ENCODE results near the gene ZCCHC14. TPM values are rescaled to one million over a fixed set of nuclear protein-coding genes. Genes with fewer than 3 reads are reported as not detected.

Gene ZCCHC14
- polyA plus RNA-seq, 2 of the 4 experiments (the other 2 are of a cell fraction), result 3.8 to 7.3 TPM

DNA sequence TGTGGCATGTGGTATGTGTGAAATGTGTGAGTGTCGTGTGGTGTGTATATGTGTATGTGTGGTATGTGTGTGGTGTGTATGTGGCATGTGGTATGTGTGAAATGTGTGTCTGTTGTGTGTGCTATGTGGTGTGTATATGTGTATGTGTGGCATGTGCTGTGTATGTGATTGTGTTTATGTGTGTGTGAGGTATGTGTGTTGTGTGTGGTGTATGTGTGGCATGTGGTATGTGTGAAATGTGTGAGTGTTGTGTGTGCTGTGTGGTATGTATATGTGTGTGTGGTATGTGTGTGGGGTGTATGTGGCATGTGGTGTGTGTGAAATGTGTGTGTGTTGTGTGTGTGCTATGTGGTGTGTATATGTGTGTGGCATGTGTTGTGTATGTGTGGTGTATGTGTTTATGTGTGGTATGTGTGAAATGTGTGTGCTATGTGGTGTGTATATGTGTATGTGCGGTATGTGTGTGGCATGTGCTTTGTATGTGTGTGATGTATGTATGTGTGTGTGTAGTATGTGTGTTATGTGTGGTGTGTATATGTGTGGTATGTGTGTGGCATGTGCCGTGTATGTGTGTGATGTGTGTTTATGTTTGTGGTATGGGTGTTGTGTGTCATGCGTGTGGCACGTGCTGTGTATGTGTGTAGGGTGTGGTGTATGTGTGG is 9.6 kb upstream of the ZCCHC14 start (continued):
- TF ChIP-seq, protein P1, sequence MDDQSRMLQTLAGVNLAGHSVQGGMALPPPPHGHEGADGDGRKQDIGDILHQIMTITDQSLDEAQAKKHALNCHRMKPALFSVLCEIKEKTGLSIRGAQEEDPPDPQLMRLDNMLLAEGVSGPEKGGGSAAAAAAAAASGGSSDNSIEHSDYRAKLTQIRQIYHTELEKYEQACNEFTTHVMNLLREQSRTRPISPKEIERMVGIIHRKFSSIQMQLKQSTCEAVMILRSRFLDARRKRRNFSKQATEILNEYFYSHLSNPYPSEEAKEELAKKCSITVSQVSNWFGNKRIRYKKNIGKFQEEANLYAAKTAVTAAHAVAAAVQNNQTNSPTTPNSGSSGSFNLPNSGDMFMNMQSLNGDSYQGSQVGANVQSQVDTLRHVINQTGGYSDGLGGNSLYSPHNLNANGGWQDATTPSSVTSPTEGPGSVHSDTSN (IDR thresholded peaks at IDR 0.05), result no peak
- TF ChIP-seq NPAS2 (CRISPR knock-in tag; IDR thresholded peaks at IDR 0.05; ENCODE audit: borderline replicate concordance) (no peak), JUN (IDR thresholded peaks at IDR 0.05) (no peak), ZSCAN20 (CRISPR knock-in tag; IDR thresholded peaks at IDR 0.05) (no peak)

- H3K27ac ChIP-seq, result no peak overlapping the region
- no peak for FAIRE-seq
Measured at GRCh38 chr16:87501117-87501516, 8.3 kb upstream of the ZCCHC14 start.

More at GRCh38 chr16:87501117-87501516, 8.3 kb upstream of the ZCCHC14 start:
- no peak for ATAC-seq
- Histone ChIP-seq H3K9me3 (no peaks in the 10 kb centered on the region), H3K4me1 (peaks cover 25% of the 10 kb centered on the region), H3K4me3 (no peak overlapping the region), H3K4me2 (no peak overlapping the region)
- 75% methylated on average over 5 of the region's 5 CpGs for WGBS (ENCODE audit: missing lambda C conversion rate)
- ChIA-PET CTCF (interaction anchor here (1.3 to 1.4 kb wide), 2 partner anchors 39 to 135 kb away, joined by 3 to 5 read pairs; no protein-coding TSS in a partner anchor), POLR2A (no interaction called here)
- DNase-seq (ENCODE audit: low read depth in 1 of 2, low spot score in 1 of 2), result no peak
- no peak for TF ChIP-seq ZNF302 (CRISPR knock-in tag; IDR thresholded peaks at IDR 0.05)
- TF ChIP-seq, protein P2, sequence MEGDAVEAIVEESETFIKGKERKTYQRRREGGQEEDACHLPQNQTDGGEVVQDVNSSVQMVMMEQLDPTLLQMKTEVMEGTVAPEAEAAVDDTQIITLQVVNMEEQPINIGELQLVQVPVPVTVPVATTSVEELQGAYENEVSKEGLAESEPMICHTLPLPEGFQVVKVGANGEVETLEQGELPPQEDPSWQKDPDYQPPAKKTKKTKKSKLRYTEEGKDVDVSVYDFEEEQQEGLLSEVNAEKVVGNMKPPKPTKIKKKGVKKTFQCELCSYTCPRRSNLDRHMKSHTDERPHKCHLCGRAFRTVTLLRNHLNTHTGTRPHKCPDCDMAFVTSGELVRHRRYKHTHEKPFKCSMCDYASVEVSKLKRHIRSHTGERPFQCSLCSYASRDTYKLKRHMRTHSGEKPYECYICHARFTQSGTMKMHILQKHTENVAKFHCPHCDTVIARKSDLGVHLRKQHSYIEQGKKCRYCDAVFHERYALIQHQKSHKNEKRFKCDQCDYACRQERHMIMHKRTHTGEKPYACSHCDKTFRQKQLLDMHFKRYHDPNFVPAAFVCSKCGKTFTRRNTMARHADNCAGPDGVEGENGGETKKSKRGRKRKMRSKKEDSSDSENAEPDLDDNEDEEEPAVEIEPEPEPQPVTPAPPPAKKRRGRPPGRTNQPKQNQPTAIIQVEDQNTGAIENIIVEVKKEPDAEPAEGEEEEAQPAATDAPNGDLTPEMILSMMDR (IDR thresholded peaks at IDR 0.05), result no peak
- no peak for TF ChIP-seq RCOR1 (IDR thresholded peaks at IDR 0.05; ENCODE audit: low read depth, low read length)
- TF ChIP-seq TP53 (CRISPR knock-in tag; IDR thresholded peaks at IDR 0.05), result no peak
- TF ChIP-seq, protein P3, sequence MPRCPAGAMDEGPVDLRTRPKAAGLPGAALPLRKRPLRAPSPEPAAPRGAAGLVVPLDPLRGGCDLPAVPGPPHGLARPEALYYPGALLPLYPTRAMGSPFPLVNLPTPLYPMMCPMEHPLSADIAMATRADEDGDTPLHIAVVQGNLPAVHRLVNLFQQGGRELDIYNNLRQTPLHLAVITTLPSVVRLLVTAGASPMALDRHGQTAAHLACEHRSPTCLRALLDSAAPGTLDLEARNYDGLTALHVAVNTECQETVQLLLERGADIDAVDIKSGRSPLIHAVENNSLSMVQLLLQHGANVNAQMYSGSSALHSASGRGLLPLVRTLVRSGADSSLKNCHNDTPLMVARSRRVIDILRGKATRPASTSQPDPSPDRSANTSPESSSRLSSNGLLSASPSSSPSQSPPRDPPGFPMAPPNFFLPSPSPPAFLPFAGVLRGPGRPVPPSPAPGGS (IDR thresholded peaks at IDR 0.05), result no peak
- no peak for TF ChIP-seq ESRRA (IDR thresholded peaks at IDR 0.05; ENCODE audit: borderline replicate concordance, low read length)
- TF ChIP-seq EHF (CRISPR knock-in tag; IDR thresholded peaks at IDR 0.05), result no peak
- TF ChIP-seq HOXB13 (CRISPR knock-in tag; IDR thresholded peaks at IDR 0.05; ENCODE audit: low read depth), result no peak
- TF ChIP-seq FOSL2 (IDR thresholded peaks at IDR 0.05), result no peak
- TF ChIP-seq FOSL2 (CRISPR knock-in tag; IDR thresholded peaks at IDR 0.05), result no peak
- TF ChIP-seq HOXA7 (CRISPR knock-in tag; IDR thresholded peaks at IDR 0.05), result no peak
- TF ChIP-seq CBX2 (IDR thresholded peaks at IDR 0.05; ENCODE audit: borderline replicate concordance, low read depth), result no peak
- no peak for TF ChIP-seq RARB (CRISPR knock-in tag; IDR thresholded peaks at IDR 0.05)
- no peak for TF ChIP-seq NFE2L2 (conservative IDR thresholded peaks at IDR 0.05; ENCODE audit: low read length)
- no peak for TF ChIP-seq MYC (IDR thresholded peaks at IDR 0.05; ENCODE audit: borderline replicate concordance, low read length)
- no peak for TF ChIP-seq MAZ (IDR thresholded peaks at IDR 0.05; ENCODE audit: borderline replicate concordance, low read depth, low read length)
- TF ChIP-seq, protein P4, sequence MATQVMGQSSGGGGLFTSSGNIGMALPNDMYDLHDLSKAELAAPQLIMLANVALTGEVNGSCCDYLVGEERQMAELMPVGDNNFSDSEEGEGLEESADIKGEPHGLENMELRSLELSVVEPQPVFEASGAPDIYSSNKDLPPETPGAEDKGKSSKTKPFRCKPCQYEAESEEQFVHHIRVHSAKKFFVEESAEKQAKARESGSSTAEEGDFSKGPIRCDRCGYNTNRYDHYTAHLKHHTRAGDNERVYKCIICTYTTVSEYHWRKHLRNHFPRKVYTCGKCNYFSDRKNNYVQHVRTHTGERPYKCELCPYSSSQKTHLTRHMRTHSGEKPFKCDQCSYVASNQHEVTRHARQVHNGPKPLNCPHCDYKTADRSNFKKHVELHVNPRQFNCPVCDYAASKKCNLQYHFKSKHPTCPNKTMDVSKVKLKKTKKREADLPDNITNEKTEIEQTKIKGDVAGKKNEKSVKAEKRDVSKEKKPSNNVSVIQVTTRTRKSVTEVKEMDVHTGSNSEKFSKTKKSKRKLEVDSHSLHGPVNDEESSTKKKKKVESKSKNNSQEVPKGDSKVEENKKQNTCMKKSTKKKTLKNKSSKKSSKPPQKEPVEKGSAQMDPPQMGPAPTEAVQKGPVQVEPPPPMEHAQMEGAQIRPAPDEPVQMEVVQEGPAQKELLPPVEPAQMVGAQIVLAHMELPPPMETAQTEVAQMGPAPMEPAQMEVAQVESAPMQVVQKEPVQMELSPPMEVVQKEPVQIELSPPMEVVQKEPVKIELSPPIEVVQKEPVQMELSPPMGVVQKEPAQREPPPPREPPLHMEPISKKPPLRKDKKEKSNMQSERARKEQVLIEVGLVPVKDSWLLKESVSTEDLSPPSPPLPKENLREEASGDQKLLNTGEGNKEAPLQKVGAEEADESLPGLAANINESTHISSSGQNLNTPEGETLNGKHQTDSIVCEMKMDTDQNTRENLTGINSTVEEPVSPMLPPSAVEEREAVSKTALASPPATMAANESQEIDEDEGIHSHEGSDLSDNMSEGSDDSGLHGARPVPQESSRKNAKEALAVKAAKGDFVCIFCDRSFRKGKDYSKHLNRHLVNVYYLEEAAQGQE (IDR thresholded peaks at IDR 0.05), result no peak

Measured in A549 (cell line).